Measurements from ENCODE around the gene PIF1. TPM values are rescaled to one million over a fixed set of nuclear protein-coding genes. Genes with fewer than 3 reads are reported as not detected.

The PIF1 gene
- total RNA-seq, 1 experiment from 2014 or later, result 20.1 TPM

GRCh38 chr15:64856429-64857145 is 31.1 kb upstream of the PIF1 start:
- H3K4me1 ChIP-seq (replicated peaks), result peaks cover 65% of the 10 kb centered on the region
- peak; percentile 93 to 98 for DNase-seq (ENCODE audit: low read depth in 1 of 2, low spot score in 2 of 2)
- H3K4me3 ChIP-seq, result no peak overlapping the region
- peak overlapping the region; percentile 97 for H3K27ac ChIP-seq
- H3K36me3 ChIP-seq, result peaks cover 90% of the 10 kb centered on the region
- no peaks in the 10 kb centered on the region for H3K9me3 ChIP-seq (replicated peaks)
- H3K27me3 ChIP-seq (replicated peaks), result no peaks in the 10 kb centered on the region

- Histone ChIP-seq H3K27me3 (replicated peaks) (no peaks in the 10 kb centered on the region), H3K36me3 (peaks cover 88% of the 10 kb centered on the region), H3K9me3 (replicated peaks) (no peaks in the 10 kb centered on the region), H3K4me1 (replicated peaks) (peaks cover 77% of the 10 kb centered on the region), H3K4me3 (no peak overlapping the region), H3K27ac (peak overlapping the region; percentile 37; the same call in 1 of the 2 replicates)
- no peak for DNase-seq (ENCODE audit: low read depth in 1 of 2, low spot score in 2 of 2)
Measured at GRCh38 chr15:64855205-64855975, 29.9 kb upstream of the PIF1 start.

GRCh38 chr15:64854526-64854925 is 29.1 kb upstream of the PIF1 start:
- H3K4me1 ChIP-seq (replicated peaks), result peaks cover 81% of the 10 kb centered on the region
- no peaks in the 10 kb centered on the region for H3K27me3 ChIP-seq (replicated peaks)
- H3K36me3 ChIP-seq, result peaks cover 88% of the 10 kb centered on the region
- no peak for DNase-seq (ENCODE audit: low read depth in 1 of 2, low spot score in 2 of 2)
- no peaks in the 10 kb centered on the region for H3K9me3 ChIP-seq (replicated peaks)
- H3K4me3 ChIP-seq, result no peak overlapping the region
- H3K27ac ChIP-seq, result no peak overlapping the region

- Histone ChIP-seq H3K4me1 (replicated peaks) (peaks cover 78% of the 10 kb centered on the region), H3K4me3 (no peak overlapping the region), H3K27ac (no peak overlapping the region), H3K9me3 (replicated peaks) (no peaks in the 10 kb centered on the region), H3K36me3 (peaks cover 88% of the 10 kb centered on the region), H3K27me3 (replicated peaks) (no peaks in the 10 kb centered on the region)
- DNase-seq (ENCODE audit: low read depth in 1 of 2, low spot score in 2 of 2), result no peak
Measured at GRCh38 chr15:64854041-64854440, 28.6 kb upstream of the PIF1 start.

GRCh38 chr15:64851503-64851840 is 26.0 kb upstream of the PIF1 start:
- peak overlapping the region; percentile 45 for H3K27ac ChIP-seq
- peaks cover 90% of the 10 kb centered on the region for H3K36me3 ChIP-seq
- H3K4me1 ChIP-seq (replicated peaks), result peaks cover 68% of the 10 kb centered on the region
- H3K27me3 ChIP-seq (replicated peaks), result no peaks in the 10 kb centered on the region
- no peak overlapping the region for H3K4me3 ChIP-seq
- peak; percentile 58 to 63 for DNase-seq (ENCODE audit: low read depth in 1 of 2, low spot score in 2 of 2)
- H3K9me3 ChIP-seq (replicated peaks), result no peaks in the 10 kb centered on the region

- Histone ChIP-seq H3K4me3 (no peak overlapping the region), H3K4me1 (replicated peaks) (peaks cover 64% of the 10 kb centered on the region), H3K36me3 (peaks cover 87% of the 10 kb centered on the region), H3K9me3 (replicated peaks) (no peaks in the 10 kb centered on the region), H3K27me3 (replicated peaks) (no peaks in the 10 kb centered on the region), H3K27ac (peak overlapping the region; percentile 45; the same call in 1 of the 2 replicates)
- no peak for DNase-seq (ENCODE audit: low read depth in 1 of 2, low spot score in 2 of 2)
Measured at GRCh38 chr15:64850778-64851502, 25.5 kb upstream of the PIF1 start.

GRCh38 chr15:64847876-64848716 is 22.6 kb upstream of the PIF1 start:
- Histone ChIP-seq H3K36me3 (peaks cover 65% of the 10 kb centered on the region), H3K4me3 (no peak overlapping the region), H3K27me3 (replicated peaks) (no peaks in the 10 kb centered on the region), H3K9me3 (replicated peaks) (no peaks in the 10 kb centered on the region), H3K4me1 (replicated peaks) (peaks cover 66% of the 10 kb centered on the region), H3K27ac (no peak overlapping the region)
- no peak for DNase-seq (ENCODE audit: low read depth in 1 of 2, low spot score in 2 of 2)

- Histone ChIP-seq H3K27ac (no peak overlapping the region), H3K9me3 (replicated peaks) (no peaks in the 10 kb centered on the region)
Measured at GRCh38 chr15:64847448-64847847, 22.0 kb upstream of the PIF1 start.

GRCh38 chr15:64847016-64847415 is 21.6 kb upstream of the PIF1 start:
- no peak overlapping the region for H3K4me3 ChIP-seq

More at GRCh38 chr15:64847448-64847847, 22.0 kb upstream of the PIF1 start:
- peaks cover 60% of the 10 kb centered on the region for H3K36me3 ChIP-seq
- peaks cover 70% of the 10 kb centered on the region for H3K4me1 ChIP-seq (replicated peaks)
- no peak for DNase-seq (ENCODE audit: low read depth in 1 of 2, low spot score in 2 of 2)
- no peaks in the 10 kb centered on the region for H3K27me3 ChIP-seq (replicated peaks)
- no peak overlapping the region for H3K4me3 ChIP-seq

GRCh38 chr15:64845831-64846595 is 20.6 kb upstream of the PIF1 start:
- H3K4me3 ChIP-seq, result no peak overlapping the region
- H3K36me3 ChIP-seq, result peaks cover 53% of the 10 kb centered on the region
- peaks cover 59% of the 10 kb centered on the region for H3K4me1 ChIP-seq (replicated peaks)
- no peaks in the 10 kb centered on the region for H3K9me3 ChIP-seq (replicated peaks)
- no peak overlapping the region for H3K27ac ChIP-seq
- no peak for DNase-seq (ENCODE audit: low read depth in 1 of 2, low spot score in 2 of 2)
- H3K27me3 ChIP-seq (replicated peaks), result no peaks in the 10 kb centered on the region

More at GRCh38 chr15:64847016-64847415, 21.6 kb upstream of the PIF1 start:
- no peaks in the 10 kb centered on the region for H3K27me3 ChIP-seq (replicated peaks)
- H3K27ac ChIP-seq, result no peak overlapping the region
- H3K4me1 ChIP-seq (replicated peaks), result peaks cover 68% of the 10 kb centered on the region
- H3K9me3 ChIP-seq (replicated peaks), result no peaks in the 10 kb centered on the region
- no peak for DNase-seq (ENCODE audit: low read depth in 1 of 2, low spot score in 2 of 2)
- peaks cover 58% of the 10 kb centered on the region for H3K36me3 ChIP-seq

- Histone ChIP-seq H3K27ac (no peak overlapping the region), H3K9me3 (replicated peaks) (no peaks in the 10 kb centered on the region), H3K4me3 (no peak overlapping the region), H3K36me3 (peaks cover 45% of the 10 kb centered on the region), H3K4me1 (replicated peaks) (peaks cover 55% of the 10 kb centered on the region), H3K27me3 (replicated peaks) (no peaks in the 10 kb centered on the region)
- DNase-seq (ENCODE audit: low read depth in 1 of 2, low spot score in 2 of 2), result peak in 1 of 2 experiments; percentile 33
Measured at GRCh38 chr15:64845183-64845611, 19.8 kb upstream of the PIF1 start.

- Histone ChIP-seq H3K4me3 (no peak overlapping the region; the same call in 1 of the 2 replicates), H3K27ac (no peak overlapping the region), H3K36me3 (peaks cover 39% of the 10 kb centered on the region), H3K4me1 (replicated peaks) (peaks cover 53% of the 10 kb centered on the region), H3K9me3 (replicated peaks) (no peaks in the 10 kb centered on the region), H3K27me3 (replicated peaks) (no peaks in the 10 kb centered on the region)
- DNase-seq (ENCODE audit: low read depth in 1 of 2, low spot score in 2 of 2), result no peak
Measured at GRCh38 chr15:64844576-64845145, 19.2 kb upstream of the PIF1 start.

All from SJSA1 (cell line).